D721Med (cell line): ENCODE data around the gene HDAC10.

Experiments
- DNase-seq: peaks from one replicate; pipeline ENCODE4 v3.0.0; 2011; ENCODE audit warnings: low spot score; ENCODE audit not compliant: insufficient read length
- FAIRE-seq: peaks from 2 replicates; lab custom pipeline; 2011; peaks lifted over from hg19 to GRCh38; lab: Jason Lieb, UNC
- CTCF ChIP-seq: IDR thresholded peaks from 2 replicates; pipeline ENCODE4 v1.5.1; 2012; ENCODE audit warnings: mild to moderate bottlenecking, control low read depth; ENCODE audit not compliant: insufficient read depth; ENCODE audit errors: missing control alignments

Gene HDAC10

GRCh38 chr22:50250555-50251476 is at the start of gene HDAC10:
HDAC10 (minus strand) TSS chr22:50251265; CDS start chr22:50251032, 233 bp downstream.
- FAIRE-seq (no peak), DNase-seq (no peak)
- TF ChIP-seq CTCF, result no peak

GRCh38 chr22:50300620-50301257 is 49.7 kb upstream of the HDAC10 start:
- TF ChIP-seq CTCF, result no peak
- no peak for DNase-seq
- no peak for FAIRE-seq

- no peak for FAIRE-seq
- DNase-seq, result no peak
Observed at GRCh38 chr22:50299785-50300619, 48.9 kb upstream of the HDAC10 start.

GRCh38 chr22:50298937-50299784 is 48.1 kb upstream of the HDAC10 start:
- no peak for DNase-seq
- no peak for FAIRE-seq
- TF ChIP-seq CTCF, result no peak

More at GRCh38 chr22:50299785-50300619, 48.9 kb upstream of the HDAC10 start:
- TF ChIP-seq CTCF, result no peak

GRCh38 chr22:50298266-50298637 is 47.2 kb upstream of the HDAC10 start:
- FAIRE-seq, result no peak
- TF ChIP-seq CTCF, result no peak
- DNase-seq, result no peak
